Measurements from ENCODE around the gene NDUFV2. TPM values are rescaled to one million over a fixed set of nuclear protein-coding genes. Genes with fewer than 3 reads are reported as not detected.

Gene NDUFV2
- polyA plus RNA-seq, 2 donors = 163 to 222 TPM

GRCh38 chr18:9067823-9068222 is 34.7 kb upstream of the NDUFV2 start:
- Histone ChIP-seq H3K9me3 (ENCODE audit: control insufficient read depth in 2 of 2, insufficient read depth in 1 of 2, low read depth in 1 of 2, low read length in 1 of 2) (no peaks in the 10 kb centered on the region), H3K36me3 (ENCODE audit: control insufficient read depth in 2 of 2, insufficient read depth in 2 of 2, low read length in 1 of 2) (no peaks in the 10 kb centered on the region), H3K27me3 (ENCODE audit: control insufficient read depth in 1 of 2, insufficient read depth in 2 of 2, low read length in 2 of 2) (no peaks in the 10 kb centered on the region), H3K27ac (ENCODE audit: low read depth in 2 of 2, low read length in 1 of 2) (no peak overlapping the region), H3K4me3 (ENCODE audit: low read depth in 1 of 2, low read length in 2 of 2) (no peak overlapping the region), H3K4me1 (ENCODE audit: control insufficient read depth in 2 of 2, insufficient read depth in 2 of 2, low read length in 1 of 2) (no peaks in the 10 kb centered on the region)
- WGBS, 2 donors = 69 to 71% methylated on average over 6 of the region's 6 CpGs

GRCh38 chr18:9068346-9068745 is 34.2 kb upstream of the NDUFV2 start:
- no peaks in the 10 kb centered on the region for H3K4me1 ChIP-seq (ENCODE audit: control insufficient read depth in 2 of 2, insufficient read depth in 2 of 2, low read length in 1 of 2)
- no peak overlapping the region for H3K27ac ChIP-seq (ENCODE audit: low read depth in 2 of 2, low read length in 1 of 2)
- WGBS, 2 donors = 75 to 91% methylated on average over 2 of the region's 2 CpGs
- no peaks in the 10 kb centered on the region for H3K36me3 ChIP-seq (ENCODE audit: control insufficient read depth in 2 of 2, insufficient read depth in 2 of 2, low read length in 1 of 2)
- no peak overlapping the region for H3K4me3 ChIP-seq (ENCODE audit: low read depth in 1 of 2, low read length in 2 of 2)
- no peaks in the 10 kb centered on the region for H3K27me3 ChIP-seq (ENCODE audit: control insufficient read depth in 1 of 2, insufficient read depth in 2 of 2, low read length in 2 of 2)
- H3K9me3 ChIP-seq (ENCODE audit: control insufficient read depth in 2 of 2, insufficient read depth in 1 of 2, low read depth in 1 of 2, low read length in 1 of 2) = no peaks in the 10 kb centered on the region

GRCh38 chr18:9069601-9070000 is 32.9 kb upstream of the NDUFV2 start:
- WGBS, 2 donors = 39 to 43% methylated on average over 9 of the region's 9 CpGs
- H3K27ac ChIP-seq (ENCODE audit: low read depth in 2 of 2, low read length in 1 of 2) = no peak overlapping the region
- no peaks in the 10 kb centered on the region for H3K36me3 ChIP-seq (ENCODE audit: control insufficient read depth in 2 of 2, insufficient read depth in 2 of 2, low read length in 1 of 2)

GRCh38 chr18:9070212-9070611 is 32.3 kb upstream of the NDUFV2 start:
- Histone ChIP-seq H3K4me3 (ENCODE audit: low read depth in 1 of 2, low read length in 2 of 2) (no peak overlapping the region), H3K9me3 (ENCODE audit: control insufficient read depth in 2 of 2, insufficient read depth in 1 of 2, low read depth in 1 of 2, low read length in 1 of 2) (no peaks in the 10 kb centered on the region), H3K4me1 (ENCODE audit: control insufficient read depth in 2 of 2, insufficient read depth in 2 of 2, low read length in 1 of 2) (no peaks in the 10 kb centered on the region), H3K27me3 (ENCODE audit: control insufficient read depth in 1 of 2, insufficient read depth in 2 of 2, low read length in 2 of 2) (no peaks in the 10 kb centered on the region), H3K36me3 (ENCODE audit: control insufficient read depth in 2 of 2, insufficient read depth in 2 of 2, low read length in 1 of 2) (no peaks in the 10 kb centered on the region), H3K27ac (ENCODE audit: low read depth in 2 of 2, low read length in 1 of 2) (no peak overlapping the region)
- 89 to 92% methylated on average over 5 of the region's 5 CpGs for WGBS, 2 donors

More at GRCh38 chr18:9069601-9070000, 32.9 kb upstream of the NDUFV2 start:
- Histone ChIP-seq H3K4me1 (ENCODE audit: control insufficient read depth in 2 of 2, insufficient read depth in 2 of 2, low read length in 1 of 2) (no peaks in the 10 kb centered on the region), H3K9me3 (ENCODE audit: control insufficient read depth in 2 of 2, insufficient read depth in 1 of 2, low read depth in 1 of 2, low read length in 1 of 2) (no peaks in the 10 kb centered on the region), H3K4me3 (ENCODE audit: low read depth in 1 of 2, low read length in 2 of 2) (no peak overlapping the region), H3K27me3 (ENCODE audit: control insufficient read depth in 1 of 2, insufficient read depth in 2 of 2, low read length in 2 of 2) (no peaks in the 10 kb centered on the region)

GRCh38 chr18:9079818-9080528 is 22.5 kb upstream of the NDUFV2 start:
- peak overlapping the region; percentile 50 to 53 for H3K27ac ChIP-seq (ENCODE audit: low read depth in 2 of 2, low read length in 1 of 2)

GRCh38 chr18:9081940-9082339 is 20.6 kb upstream of the NDUFV2 start:
- Histone ChIP-seq H3K27me3 (ENCODE audit: control insufficient read depth in 1 of 2, insufficient read depth in 2 of 2, low read length in 2 of 2) (no peaks in the 10 kb centered on the region), H3K27ac (ENCODE audit: low read depth in 2 of 2, low read length in 1 of 2) (no peak overlapping the region), H3K36me3 (ENCODE audit: control insufficient read depth in 2 of 2, insufficient read depth in 2 of 2, low read length in 1 of 2) (no peaks in the 10 kb centered on the region), H3K4me1 (ENCODE audit: control insufficient read depth in 2 of 2, insufficient read depth in 2 of 2, low read length in 1 of 2) (peaks cover 0 to 3% of the 10 kb centered on the region in 2 donors), H3K9me3 (ENCODE audit: control insufficient read depth in 2 of 2, insufficient read depth in 1 of 2, low read depth in 1 of 2, low read length in 1 of 2) (no peaks in the 10 kb centered on the region), H3K4me3 (ENCODE audit: low read depth in 1 of 2, low read length in 2 of 2) (no peak overlapping the region)
- 79 to 89% methylated on average over 4 of the region's 4 CpGs for whole genome bisulfite sequencing, 2 donors

More at GRCh38 chr18:9079818-9080528, 22.5 kb upstream of the NDUFV2 start:
- Histone ChIP-seq H3K36me3 (ENCODE audit: control insufficient read depth in 2 of 2, insufficient read depth in 2 of 2, low read length in 1 of 2) (no peaks in the 10 kb centered on the region), H3K9me3 (ENCODE audit: control insufficient read depth in 2 of 2, insufficient read depth in 1 of 2, low read depth in 1 of 2, low read length in 1 of 2) (no peaks in the 10 kb centered on the region), H3K4me1 (ENCODE audit: control insufficient read depth in 2 of 2, insufficient read depth in 2 of 2, low read length in 1 of 2) (peaks cover 0 to 4% of the 10 kb centered on the region in 2 donors), H3K27me3 (ENCODE audit: control insufficient read depth in 1 of 2, insufficient read depth in 2 of 2, low read length in 2 of 2) (no peaks in the 10 kb centered on the region), H3K4me3 (ENCODE audit: low read depth in 1 of 2, low read length in 2 of 2) (no peak overlapping the region)
- 65% methylated on average over 6 of the region's 6 CpGs for WGBS, 2 donors

GRCh38 chr18:9082711-9083510 is 19.6 kb upstream of the NDUFV2 start:
- WGBS, 2 donors = 68 to 73% methylated on average over 5 of the region's 5 CpGs
- H3K9me3 ChIP-seq (ENCODE audit: control insufficient read depth in 2 of 2, insufficient read depth in 1 of 2, low read depth in 1 of 2, low read length in 1 of 2) = no peaks in the 10 kb centered on the region
- no peaks in the 10 kb centered on the region for H3K4me1 ChIP-seq (ENCODE audit: control insufficient read depth in 2 of 2, insufficient read depth in 2 of 2, low read length in 1 of 2)
- H3K27me3 ChIP-seq (ENCODE audit: control insufficient read depth in 1 of 2, insufficient read depth in 2 of 2, low read length in 2 of 2) = no peaks in the 10 kb centered on the region
- no peak overlapping the region for H3K4me3 ChIP-seq (ENCODE audit: low read depth in 1 of 2, low read length in 2 of 2)
- H3K36me3 ChIP-seq (ENCODE audit: control insufficient read depth in 2 of 2, insufficient read depth in 2 of 2, low read length in 1 of 2) = no peaks in the 10 kb centered on the region
- peak overlapping the region; percentile 13 to 25 for H3K27ac ChIP-seq (ENCODE audit: low read depth in 2 of 2, low read length in 1 of 2)

GRCh38 chr18:9086015-9086414 is 16.5 kb upstream of the NDUFV2 start:
- H3K36me3 ChIP-seq (ENCODE audit: control insufficient read depth in 2 of 2, insufficient read depth in 2 of 2, low read length in 1 of 2) = no peaks in the 10 kb centered on the region
- no peaks in the 10 kb centered on the region for H3K4me1 ChIP-seq (ENCODE audit: control insufficient read depth in 2 of 2, insufficient read depth in 2 of 2, low read length in 1 of 2)
- no peak overlapping the region for H3K27ac ChIP-seq (ENCODE audit: low read depth in 2 of 2, low read length in 1 of 2)
- no peaks in the 10 kb centered on the region for H3K9me3 ChIP-seq (ENCODE audit: control insufficient read depth in 2 of 2, insufficient read depth in 1 of 2, low read depth in 1 of 2, low read length in 1 of 2)
- WGBS, 2 donors = 70 to 72% methylated on average over 2 of the region's 2 CpGs
- no peaks in the 10 kb centered on the region for H3K27me3 ChIP-seq (ENCODE audit: control insufficient read depth in 1 of 2, insufficient read depth in 2 of 2, low read length in 2 of 2)
- no peak overlapping the region for H3K4me3 ChIP-seq (ENCODE audit: low read depth in 1 of 2, low read length in 2 of 2)

- WGBS, 2 donors = 92 to 94% methylated on average over 1 of the region's 1 CpG
- Histone ChIP-seq H3K27ac (ENCODE audit: low read depth in 2 of 2, low read length in 1 of 2) (no peak overlapping the region), H3K27me3 (ENCODE audit: control insufficient read depth in 1 of 2, insufficient read depth in 2 of 2, low read length in 2 of 2) (no peaks in the 10 kb centered on the region), H3K4me3 (ENCODE audit: low read depth in 1 of 2, low read length in 2 of 2) (no peak overlapping the region), H3K9me3 (ENCODE audit: control insufficient read depth in 2 of 2, insufficient read depth in 1 of 2, low read depth in 1 of 2, low read length in 1 of 2) (no peaks in the 10 kb centered on the region), H3K36me3 (ENCODE audit: control insufficient read depth in 2 of 2, insufficient read depth in 2 of 2, low read length in 1 of 2) (no peaks in the 10 kb centered on the region), H3K4me1 (ENCODE audit: control insufficient read depth in 2 of 2, insufficient read depth in 2 of 2, low read length in 1 of 2) (no peaks in the 10 kb centered on the region)
Measured at GRCh38 chr18:9086624-9087023, 15.9 kb upstream of the NDUFV2 start.

Data from esophagus (tissue), 2 donors.